PFSK-1 (cell line): ENCODE data around the gene CUTA.

Experiments
- FOXP2 ChIP-seq: optimal IDR thresholded peaks from 2 replicates; pipeline ENCODE3; 2011; ENCODE audit warnings: borderline replicate concordance, control low read depth, inconsistent platforms; ENCODE audit not compliant: insufficient read depth; ENCODE audit errors: extremely low read length, extremely low read depth
- POLR2AphosphoS5 ChIP-seq: IDR thresholded peaks from 2 replicates; pipeline ENCODE4 v1.6.1; 2012; ENCODE audit warnings: low read depth, mild to moderate bottlenecking, control low read depth, low read length, moderate library complexity
- REST ChIP-seq, 2 experiments: IDR thresholded peaks; 2 replicates each; pipeline versions ENCODE4 v1.6.1 to v1.8.0; 2011 to 2012; ENCODE audit warnings: low read depth in 2 of 2, low read length in 2 of 2, control low read depth in 1 of 2, inconsistent platforms in 1 of 2, mild to moderate bottlenecking in 1 of 2, moderate library complexity in 1 of 2; ENCODE audit not compliant: insufficient read depth in 1 of 2
- SIN3A ChIP-seq: IDR thresholded peaks from 2 replicates; pipeline ENCODE4 v1.6.1; 2012; ENCODE audit warnings: mild to moderate bottlenecking, low read length, moderate library complexity, borderline replicate concordance; ENCODE audit not compliant: insufficient read depth
- TAF1 ChIP-seq: IDR thresholded peaks from 2 replicates; pipeline ENCODE4 v1.6.1; 2012; ENCODE audit warnings: low read length, control low read depth, borderline replicate concordance; ENCODE audit not compliant: insufficient read depth

Gene CUTA

GRCh38 chr6:33390767-33391277 is 27.1 kb downstream of the CUTA start:
- TF ChIP-seq FOXP2 (no peak), POLR2AphosphoS5 (no peak), REST (IDR thresholded peaks at IDR 0.05; ENCODE audit: insufficient read depth in 1 of 2, low read depth in 2 of 2, low read length in 2 of 2) (no peak), TAF1 (no peak), SIN3A (no peak)

- TF ChIP-seq TAF1 (no peak), REST (IDR thresholded peaks at IDR 0.05; ENCODE audit: insufficient read depth in 1 of 2, low read depth in 2 of 2, low read length in 2 of 2) (no peak), SIN3A (no peak), FOXP2 (no peak), POLR2AphosphoS5 (no peak)
Observed at GRCh38 chr6:33390173-33390572, 27.7 kb downstream of the CUTA start.

GRCh38 chr6:33384581-33385020 is 33.3 kb downstream of the CUTA start:
- no peak for TF ChIP-seq TAF1
- TF ChIP-seq SIN3A: no peak
- TF ChIP-seq REST (IDR thresholded peaks at IDR 0.05; ENCODE audit: insufficient read depth in 1 of 2, low read depth in 2 of 2, low read length in 2 of 2): no peak
- no peak for TF ChIP-seq FOXP2
- TF ChIP-seq POLR2AphosphoS5: no peak

- TF ChIP-seq SIN3A (no peak), POLR2AphosphoS5 (no peak), REST (IDR thresholded peaks at IDR 0.05; ENCODE audit: insufficient read depth in 1 of 2, low read depth in 2 of 2, low read length in 2 of 2) (no peak), FOXP2 (no peak), TAF1 (no peak)
Observed at GRCh38 chr6:33383427-33384185, 34.3 kb downstream of the CUTA start.
